ENCODE measurements around the gene PDCD1.
"Not testable (repeated sequence)": the region's sequence is repeated elsewhere in the genome, so short reads cannot be mapped to it uniquely, and the experiment has no call there.

PDCD1 gene

GRCh38 chr2:241817821-241818215 is 40.9 kb downstream of the PDCD1 start:
- H3K4me2 ChIP-seq (ENCODE audit: low read length); H2BK5ac ChIP-seq (ENCODE audit: low read depth, low read length, poor library complexity); H4K12ac ChIP-seq (ENCODE audit: low read depth, low read length); H2AFZ ChIP-seq (ENCODE audit: insufficient read depth, low read length, poor library complexity); H3K79me1 ChIP-seq (ENCODE audit: low read length); H3K36me3 ChIP-seq (ENCODE audit: control insufficient read depth in 1 of 2, insufficient read depth in 2 of 2, low read length in 2 of 2); H2BK120ac ChIP-seq (ENCODE audit: insufficient read depth, low read length, poor library complexity); H3K9ac ChIP-seq (ENCODE audit: low read length); H3K79me2 ChIP-seq (ENCODE audit: control insufficient read depth, insufficient read depth, low read length, poor library complexity); H2AK5ac ChIP-seq (ENCODE audit: low read length); H2BK12ac ChIP-seq (ENCODE audit: low read length); H3K9me3 ChIP-seq (ENCODE audit: insufficient read depth, low read depth, low read length); H3K14ac ChIP-seq (ENCODE audit: low read length); H3K27me3 ChIP-seq (ENCODE audit: insufficient read depth, low read length); H3K4me1 ChIP-seq (ENCODE audit: control insufficient read depth in 1 of 2, insufficient read depth in 2 of 2, low read length in 2 of 2); H3K27ac ChIP-seq (ENCODE audit: low read depth, low read length); H3K23ac ChIP-seq (ENCODE audit: low read length); H4K91ac ChIP-seq (ENCODE audit: low read depth, low read length); H3K4ac ChIP-seq (ENCODE audit: low read depth, low read length); H3K18ac ChIP-seq (ENCODE audit: low read length); H3K4me3 ChIP-seq (ENCODE audit: low read depth, low read length); H4K8ac ChIP-seq (ENCODE audit: low read depth, low read length); DNase-seq: not testable (repeated sequence)
- no CpG with 5 or more reads among the region's 10 CpGs for WGBS (ENCODE audit: extremely low coverage, insufficient coverage, insufficient read length)

GRCh38 chr2:241817126-241817820 is 41.4 kb downstream of the PDCD1 start:
- H4K8ac ChIP-seq (ENCODE audit: low read depth, low read length): no peak overlapping the region
- H2BK120ac ChIP-seq (ENCODE audit: insufficient read depth, low read length, poor library complexity): no peak overlapping the region
- H3K14ac ChIP-seq (ENCODE audit: low read length): no peak overlapping the region
- H3K23ac ChIP-seq (ENCODE audit: low read length): no peak overlapping the region
- H3K9ac ChIP-seq (ENCODE audit: low read length): no peak overlapping the region
- H3K4me1 ChIP-seq (ENCODE audit: control insufficient read depth in 1 of 2, insufficient read depth in 2 of 2, low read length in 2 of 2): no peaks in the 10 kb centered on the region
- H3K79me1 ChIP-seq (ENCODE audit: low read length): no peaks in the 10 kb centered on the region
- no peak for DNase-seq
- WGBS (ENCODE audit: extremely low coverage, insufficient coverage, insufficient read length): no CpG with 5 or more reads among the region's 16 CpGs
- H3K79me2 ChIP-seq (ENCODE audit: control insufficient read depth, insufficient read depth, low read length, poor library complexity): no peaks in the 10 kb centered on the region
- H3K4me3 ChIP-seq (ENCODE audit: low read depth, low read length): no peak overlapping the region
- H2AK5ac ChIP-seq (ENCODE audit: low read length): no peak overlapping the region
- H3K9me3 ChIP-seq (ENCODE audit: insufficient read depth, low read depth, low read length): peaks cover 8% of the 10 kb centered on the region
- no peak overlapping the region for H3K18ac ChIP-seq (ENCODE audit: low read length)
- H2BK12ac ChIP-seq (ENCODE audit: low read length): no peak overlapping the region
- H3K27ac ChIP-seq (ENCODE audit: low read depth, low read length): no peak overlapping the region
- H2AFZ ChIP-seq (ENCODE audit: insufficient read depth, low read length, poor library complexity): no peak overlapping the region
- no peak overlapping the region for H3K4me2 ChIP-seq (ENCODE audit: low read length)
- no peaks in the 10 kb centered on the region for H3K27me3 ChIP-seq (ENCODE audit: insufficient read depth, low read length)
- no peaks in the 10 kb centered on the region for H3K36me3 ChIP-seq (ENCODE audit: control insufficient read depth in 1 of 2, insufficient read depth in 2 of 2, low read length in 2 of 2)
- H4K12ac ChIP-seq (ENCODE audit: low read depth, low read length): no peak overlapping the region
- no peak overlapping the region for H4K91ac ChIP-seq (ENCODE audit: low read depth, low read length)
- no peak overlapping the region for H2BK5ac ChIP-seq (ENCODE audit: low read depth, low read length, poor library complexity)
- H3K4ac ChIP-seq (ENCODE audit: low read depth, low read length): no peak overlapping the region

- no peak overlapping the region for H3K14ac ChIP-seq (ENCODE audit: low read length)
- H3K4me1 ChIP-seq (ENCODE audit: control insufficient read depth in 1 of 2, insufficient read depth in 2 of 2, low read length in 2 of 2): no peaks in the 10 kb centered on the region
- H2AFZ ChIP-seq (ENCODE audit: insufficient read depth, low read length, poor library complexity): no peak overlapping the region
- H3K23ac ChIP-seq (ENCODE audit: low read length): no peak overlapping the region
- H2BK5ac ChIP-seq (ENCODE audit: low read depth, low read length, poor library complexity): no peak overlapping the region
- WGBS (ENCODE audit: extremely low coverage, insufficient coverage, insufficient read length): no CpG with 5 or more reads among the region's 33 CpGs
- no peaks in the 10 kb centered on the region for H3K79me1 ChIP-seq (ENCODE audit: low read length)
- no peak overlapping the region for H2BK120ac ChIP-seq (ENCODE audit: insufficient read depth, low read length, poor library complexity)
- H3K79me2 ChIP-seq (ENCODE audit: control insufficient read depth, insufficient read depth, low read length, poor library complexity): no peaks in the 10 kb centered on the region
- H3K4ac ChIP-seq (ENCODE audit: low read depth, low read length): no peak overlapping the region
- no peak overlapping the region for H4K8ac ChIP-seq (ENCODE audit: low read depth, low read length)
- no peaks in the 10 kb centered on the region for H3K27me3 ChIP-seq (ENCODE audit: insufficient read depth, low read length)
- H4K12ac ChIP-seq (ENCODE audit: low read depth, low read length): no peak overlapping the region
- H3K27ac ChIP-seq (ENCODE audit: low read depth, low read length): no peak overlapping the region
- no peak overlapping the region for H2BK12ac ChIP-seq (ENCODE audit: low read length)
- H4K91ac ChIP-seq (ENCODE audit: low read depth, low read length): no peak overlapping the region
- no peak overlapping the region for H3K4me2 ChIP-seq (ENCODE audit: low read length)
- H3K4me3 ChIP-seq (ENCODE audit: low read depth, low read length): no peak overlapping the region
- no peak overlapping the region for H2AK5ac ChIP-seq (ENCODE audit: low read length)
- peaks cover 8% of the 10 kb centered on the region for H3K9me3 ChIP-seq (ENCODE audit: insufficient read depth, low read depth, low read length)
- H3K36me3 ChIP-seq (ENCODE audit: control insufficient read depth in 1 of 2, insufficient read depth in 2 of 2, low read length in 2 of 2): no peaks in the 10 kb centered on the region
- DNase-seq: no peak
- H3K18ac ChIP-seq (ENCODE audit: low read length): no peak overlapping the region
- H3K9ac ChIP-seq (ENCODE audit: low read length): no peak overlapping the region
Observed at GRCh38 chr2:241816431-241817121, 42.1 kb downstream of the PDCD1 start.

- Histone ChIP-seq H3K27ac (ENCODE audit: low read depth, low read length) (no peak overlapping the region), H3K9me3 (ENCODE audit: insufficient read depth, low read depth, low read length) (peaks cover 10% of the 10 kb centered on the region), H2AFZ (ENCODE audit: insufficient read depth, low read length, poor library complexity) (no peak overlapping the region), H3K14ac (ENCODE audit: low read length) (no peak overlapping the region), H2AK5ac (ENCODE audit: low read length) (no peak overlapping the region), H4K12ac (ENCODE audit: low read depth, low read length) (no peak overlapping the region), H3K18ac (ENCODE audit: low read length) (no peak overlapping the region), H3K36me3 (ENCODE audit: control insufficient read depth in 1 of 2, insufficient read depth in 2 of 2, low read length in 2 of 2) (no peaks in the 10 kb centered on the region), H3K4me1 (ENCODE audit: control insufficient read depth in 1 of 2, insufficient read depth in 2 of 2, low read length in 2 of 2) (no peaks in the 10 kb centered on the region), H2BK5ac (ENCODE audit: low read depth, low read length, poor library complexity) (no peak overlapping the region), H3K23ac (ENCODE audit: low read length) (no peak overlapping the region), H3K9ac (ENCODE audit: low read length) (no peak overlapping the region), H3K27me3 (ENCODE audit: insufficient read depth, low read length) (no peaks in the 10 kb centered on the region), H3K79me2 (ENCODE audit: control insufficient read depth, insufficient read depth, low read length, poor library complexity) (no peaks in the 10 kb centered on the region), H3K4me3 (ENCODE audit: low read depth, low read length) (no peak overlapping the region), H2BK12ac (ENCODE audit: low read length) (no peak overlapping the region), H3K4me2 (ENCODE audit: low read length) (no peak overlapping the region), H4K8ac (ENCODE audit: low read depth, low read length) (no peak overlapping the region), H2BK120ac (ENCODE audit: insufficient read depth, low read length, poor library complexity) (no peak overlapping the region), H4K91ac (ENCODE audit: low read depth, low read length) (no peak overlapping the region), H3K79me1 (ENCODE audit: low read length) (no peaks in the 10 kb centered on the region), H3K4ac (ENCODE audit: low read depth, low read length) (no peak overlapping the region)
- peak in 1 of 2 donors; percentile 24 for DNase-seq
- WGBS (ENCODE audit: extremely low coverage, insufficient coverage, insufficient read length): no CpG with 5 or more reads among the region's 48 CpGs
Observed at GRCh38 chr2:241815477-241816430, 42.9 kb downstream of the PDCD1 start.

All from trophoblast cell (in vitro differentiated cells and primary cell).